PC-9 (cell line): ENCODE data around the gene PRMT9. TPM values are rescaled to one million over a fixed set of nuclear protein-coding genes. Genes with fewer than 3 reads are reported as not detected.

Source experiments
- BruUV-seq: library from RNA; stranded (reverse); fragments of 400-500 nt; replicated peaks from 2 replicates; lab custom pipeline; 2021; lab: Mats Ljungman, UMichigan
- CTCF ChIA-PET: fragments of 300-600 bp; sonication (Branson Sonifier 250); formaldehyde crosslinking; loops from one replicate; lab custom pipeline; 2022; ENCODE audit warnings: antibody characterized with exemption; lab: Charles Lee
- POLR2A ChIA-PET: fragments of 300-600 bp; sonication (Branson Sonifier 250); formaldehyde crosslinking; loops from one replicate; lab custom pipeline; 2022; ENCODE audit warnings: antibody characterized with exemption; ENCODE audit not compliant: unreplicated experiment; lab: Charles Lee
- DNase-seq, 2 experiments: peaks; one replicate each; pipeline versions ENCODE4 v3.0.0 to v3.0.0-alpha.2; 2015 to 2022; ENCODE audit warnings: mixed read lengths in 1 of 2
- H2AFZ ChIP-seq: fragments of 200-600 bp; sonication (generic); 2 replicates; pipeline ENCODE4 v1.8.1; 2017; ENCODE audit warnings: antibody characterized with exemption
- H3F3A ChIP-seq: fragments of 200-600 bp; sonication (generic); 2 replicates; pipeline ENCODE4 v1.8.1; 2017; ENCODE audit warnings: antibody characterized with exemption, mild to moderate bottlenecking, low read depth; ENCODE audit not compliant: insufficient read depth
- H3K27ac ChIP-seq: fragments of 200-600 bp; sonication (generic); 2 replicates; pipeline ENCODE4 v1.6.1; 2016; ENCODE audit warnings: mixed run types
- H3K27me3 ChIP-seq: fragments of 200-600 bp; sonication (generic); 2 replicates; pipeline ENCODE4 v1.6.1; 2016; ENCODE audit warnings: low read depth, mixed run types; ENCODE audit not compliant: insufficient read depth
- H3K36me3 ChIP-seq: fragments of 200-600 bp; sonication (generic); 2 replicates; pipeline ENCODE4 v1.6.1; 2016; ENCODE audit warnings: low read depth, mixed run types
- H3K4me1 ChIP-seq: fragments of 200-600 bp; sonication (generic); replicated peaks from 2 replicates; pipeline ENCODE4 v1.6.1; 2016; ENCODE audit warnings: mixed run types; ENCODE audit not compliant: insufficient read depth
- H3K4me2 ChIP-seq: fragments of 200-600 bp; sonication (generic); 2 replicates; pipeline ENCODE4 v1.6.1; 2017; ENCODE audit warnings: mixed run types
- H3K4me3 ChIP-seq: fragments of 200-600 bp; sonication (generic); 2 replicates; pipeline ENCODE4 v1.6.1; 2016; ENCODE audit warnings: mixed run types
- H3K79me2 ChIP-seq: fragments of 200-600 bp; sonication (generic); 2 replicates; pipeline ENCODE4 v1.6.1; 2017; ENCODE audit warnings: low read depth, mixed run types
- H3K9me2 ChIP-seq: fragments of 200-600 bp; sonication (generic); 2 replicates; pipeline ENCODE4 v1.8.1; 2017; ENCODE audit warnings: mild to moderate bottlenecking; ENCODE audit not compliant: insufficient read depth
- H3K9me3 ChIP-seq: fragments of 200-600 bp; sonication (generic); 2 replicates; pipeline ENCODE4 v1.8.1; 2016; ENCODE audit warnings: low read depth; ENCODE audit not compliant: insufficient read depth
- H4K20me1 ChIP-seq: fragments of 200-600 bp; sonication (generic); 2 replicates; pipeline ENCODE4 v1.8.1; 2017; ENCODE audit not compliant: insufficient read depth
- CTCF ChIP-seq: fragments of 200-600 bp; sonication (generic); conservative IDR thresholded peaks from 2 replicates; pipeline ENCODE4 v1.6.1; 2017; ENCODE audit warnings: mixed run types, antibody characterized with exemption, mild to moderate bottlenecking, moderate library complexity
- EZH2 ChIP-seq: fragments of 200-600 bp; sonication (generic); IDR thresholded peaks from 2 replicates; pipeline ENCODE4 v1.8.0; 2017; ENCODE audit warnings: antibody characterized with exemption, low read depth
- intact Hi-C: fragments of 100-400 bp; cut with micrococcal nuclease; formaldehyde crosslinking; loops from one replicate; pipeline ENCODE4 v1.10.0; 2022; ENCODE audit not compliant: unreplicated experiment
- total RNA-seq: library from RNA; stranded (reverse); gene quantifications from 2 replicates; pipeline ENCODE4 v1.2.3, GENCODE V29; 2021

The PRMT9 gene
- total RNA-seq, 1 experiment from 2014 or later: 9.0 TPM

- BruUV-seq: no TSS peak
- H3K27ac ChIP-seq: no peak overlapping the region
Observed at GRCh38 chr4:147707892-147708672, 24.1 kb upstream of the PRMT9 start.

GRCh38 chr4:147704846-147705245 is 20.9 kb upstream of the PRMT9 start:
- no peaks in the 10 kb centered on the region for H3K9me3 ChIP-seq
- H3K27me3 ChIP-seq: no peaks in the 10 kb centered on the region
- intact Hi-C loops: no loop called here
- H3K4me1 ChIP-seq: peaks cover 3% of the 10 kb centered on the region; the same call in 1 of the 2 replicates
- TF ChIP-seq CTCF: no peak
- no peak for TF ChIP-seq EZH2
- ChIA-PET CTCF (no interaction called here), POLR2A (no interaction called here)
- no peaks in the 10 kb centered on the region for H4K20me1 ChIP-seq
- H2AFZ ChIP-seq: no peak overlapping the region
- no peak overlapping the region for H3K4me3 ChIP-seq
- no peaks in the 10 kb centered on the region for H3K9me2 ChIP-seq
- no peaks in the 10 kb centered on the region for H3F3A ChIP-seq
- no peaks in the 10 kb centered on the region for H3K79me2 ChIP-seq
- H3K36me3 ChIP-seq: no peaks in the 10 kb centered on the region
- no TSS peak for BruUV-seq
- H3K4me2 ChIP-seq: no peak overlapping the region
- no peak overlapping the region for H3K27ac ChIP-seq
- DNase-seq: no peak

More at GRCh38 chr4:147707892-147708672, 24.1 kb upstream of the PRMT9 start:
- H3K36me3 ChIP-seq: no peaks in the 10 kb centered on the region
- ChIA-PET POLR2A (no interaction called here), CTCF (interaction anchor here (0.6 to 0.7 kb wide), 3 partner anchors 138 to 159 kb away, joined by 3 to 5 read pairs (median 5); no protein-coding TSS in a partner anchor)
- peak in 1 of 2 experiments; percentile 44 for DNase-seq
- no peak overlapping the region for H2AFZ ChIP-seq
- intact Hi-C loops: loop anchor here (1.0 kb wide), 1 partner anchor 158 kb away; no protein-coding TSS in a partner anchor
- H3K9me3 ChIP-seq: no peaks in the 10 kb centered on the region
- no peak overlapping the region for H3K4me2 ChIP-seq
- H4K20me1 ChIP-seq: no peaks in the 10 kb centered on the region
- no peaks in the 10 kb centered on the region for H3K9me2 ChIP-seq
- no peaks in the 10 kb centered on the region for H3F3A ChIP-seq
- H3K4me1 ChIP-seq: peaks cover 3% of the 10 kb centered on the region; the same call in 1 of the 2 replicates
- TF ChIP-seq EZH2 (no peak), CTCF (peak; percentile 88)
- no peak overlapping the region for H3K4me3 ChIP-seq
- no peaks in the 10 kb centered on the region for H3K27me3 ChIP-seq
- H3K79me2 ChIP-seq: no peaks in the 10 kb centered on the region

GRCh38 chr4:147696866-147697265 is 12.9 kb upstream of the PRMT9 start:
- no TSS peak for BruUV-seq
- Histone ChIP-seq H3F3A (no peaks in the 10 kb centered on the region), H3K27ac (no peak overlapping the region), H3K79me2 (no peaks in the 10 kb centered on the region), H3K9me2 (no peaks in the 10 kb centered on the region), H3K27me3 (no peaks in the 10 kb centered on the region), H2AFZ (no peak overlapping the region), H4K20me1 (no peaks in the 10 kb centered on the region), H3K36me3 (no peaks in the 10 kb centered on the region), H3K4me2 (no peak overlapping the region), H3K4me1 (no peaks in the 10 kb centered on the region), H3K4me3 (no peak overlapping the region), H3K9me3 (no peaks in the 10 kb centered on the region)
- intact Hi-C loops: no loop called here
- DNase-seq: no peak
- CTCF ChIA-PET: no interaction called here
- TF ChIP-seq CTCF (no peak), EZH2 (no peak)
- POLR2A ChIA-PET: no interaction called here
